Measurements from ENCODE around the gene ACBD6.

ACBD6 gene

DNA sequence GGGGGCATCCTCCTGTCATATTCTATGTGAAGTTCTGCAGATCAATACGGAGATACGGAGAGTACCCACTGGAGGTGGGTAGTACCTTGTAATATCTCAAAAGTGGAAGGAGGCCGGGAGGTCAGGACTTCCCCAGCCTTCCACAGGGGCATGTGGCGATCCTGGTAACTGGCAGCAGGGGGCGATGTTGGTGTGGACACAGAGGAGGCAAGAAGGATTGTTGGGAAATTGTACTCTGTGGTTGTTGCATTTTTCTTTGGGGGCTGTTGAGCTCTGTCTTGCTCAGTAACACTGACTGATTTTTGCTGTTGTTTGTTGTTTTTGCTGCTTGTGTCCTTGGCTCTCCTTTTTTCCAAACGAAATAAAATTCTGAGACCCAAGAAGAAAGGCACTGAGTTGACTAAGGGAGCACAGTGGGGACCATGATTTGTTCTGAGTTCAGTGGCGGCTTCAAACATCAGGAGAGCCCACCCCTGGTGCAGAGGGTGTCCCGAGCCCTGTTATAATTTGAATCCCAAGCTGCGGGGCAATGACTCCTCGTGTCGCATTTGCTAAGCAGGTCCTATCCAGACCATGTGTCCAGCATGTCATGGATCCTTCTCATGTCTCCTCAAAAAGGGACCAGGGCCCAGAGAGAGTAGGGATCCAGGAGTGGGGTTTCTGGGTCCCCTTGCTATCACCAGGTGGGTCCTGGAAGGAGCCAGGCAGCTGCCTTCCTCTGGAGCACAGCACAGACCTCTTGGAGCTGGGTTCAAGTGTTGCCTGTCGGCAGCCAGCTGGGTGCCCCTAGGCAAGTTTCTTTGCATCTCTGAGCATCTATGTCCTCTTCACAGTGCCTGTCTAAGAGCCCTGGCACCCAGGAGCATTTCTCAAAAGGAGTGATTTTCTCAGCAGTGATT lies 249.5 kb downstream of the ACBD6 start:
- DNase-seq = peak; percentile 88

DNA sequence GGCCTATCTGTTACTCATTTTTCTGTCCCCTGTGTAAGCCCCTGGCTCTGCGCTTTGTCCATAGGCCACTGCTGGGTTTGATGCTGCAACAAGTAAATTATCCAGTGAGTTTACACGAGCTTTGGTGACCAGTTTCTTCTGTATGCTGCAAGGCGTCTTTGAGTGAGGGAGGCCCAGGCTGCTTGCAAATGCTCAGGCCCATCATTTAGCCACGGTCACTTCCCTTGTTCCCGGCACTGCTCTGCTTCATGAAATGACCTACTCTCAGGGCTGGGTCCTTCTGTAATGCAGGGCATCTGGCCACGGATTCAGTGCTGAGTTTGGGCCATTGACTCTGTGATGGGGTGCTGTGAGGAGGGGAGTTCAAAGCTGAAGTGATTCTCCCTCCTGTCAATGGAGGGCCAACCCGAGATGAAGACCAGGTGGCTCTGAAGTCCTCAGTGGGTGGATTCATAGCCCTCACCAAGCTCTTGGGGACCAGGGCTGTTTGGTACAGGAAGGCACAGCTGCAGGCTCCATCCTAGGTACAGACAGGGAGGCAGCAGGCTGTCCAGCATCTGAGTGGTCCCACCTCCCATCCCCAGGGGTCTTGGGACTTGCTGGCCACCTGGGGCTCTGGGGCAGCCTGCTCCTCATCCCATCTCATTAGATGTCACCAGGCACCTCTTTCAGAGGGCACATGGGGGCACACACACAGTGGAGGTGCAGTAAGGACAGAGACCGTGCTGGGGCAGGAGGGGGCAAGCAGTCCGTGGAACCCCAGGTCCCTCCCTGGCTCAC lies 250.7 kb downstream of the ACBD6 start:
- DNase-seq = no peak

DNA sequence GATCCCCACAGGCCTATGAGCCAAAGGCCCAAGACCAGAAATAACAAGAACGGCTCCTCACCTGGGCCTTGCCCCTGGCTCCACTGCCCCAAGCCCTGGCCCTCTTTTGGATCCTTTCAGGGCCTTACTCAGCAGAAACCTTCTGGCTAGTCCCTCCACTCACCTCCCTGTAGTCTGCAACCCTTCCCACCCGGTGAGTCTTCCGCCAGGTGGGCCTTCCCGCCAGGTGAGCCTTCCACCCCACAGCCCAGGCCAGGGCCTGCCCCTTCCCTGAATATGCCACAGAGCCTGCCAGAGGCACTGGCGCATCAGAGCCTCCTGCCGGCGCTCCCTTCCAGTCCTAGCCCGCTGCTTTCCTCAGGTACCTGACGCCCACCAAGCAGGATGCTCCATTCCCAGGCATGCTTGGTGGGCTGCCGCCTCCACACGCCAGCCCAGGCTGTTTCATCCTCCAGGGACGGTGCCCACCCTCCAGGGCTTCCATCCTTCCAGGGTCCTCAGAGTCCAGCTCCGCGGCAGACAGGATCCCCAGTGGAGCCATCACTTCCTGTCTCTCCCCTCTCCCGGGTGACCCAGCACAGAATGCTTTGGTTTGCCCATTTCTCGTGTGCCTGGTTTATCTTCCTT lies 251.4 kb downstream of the ACBD6 start:
- no peak for DNase-seq

GRCh38 chr1:180250499-180250770 lies 251.9 kb downstream of the ACBD6 start:
- DNase-seq = no peak

DNA sequence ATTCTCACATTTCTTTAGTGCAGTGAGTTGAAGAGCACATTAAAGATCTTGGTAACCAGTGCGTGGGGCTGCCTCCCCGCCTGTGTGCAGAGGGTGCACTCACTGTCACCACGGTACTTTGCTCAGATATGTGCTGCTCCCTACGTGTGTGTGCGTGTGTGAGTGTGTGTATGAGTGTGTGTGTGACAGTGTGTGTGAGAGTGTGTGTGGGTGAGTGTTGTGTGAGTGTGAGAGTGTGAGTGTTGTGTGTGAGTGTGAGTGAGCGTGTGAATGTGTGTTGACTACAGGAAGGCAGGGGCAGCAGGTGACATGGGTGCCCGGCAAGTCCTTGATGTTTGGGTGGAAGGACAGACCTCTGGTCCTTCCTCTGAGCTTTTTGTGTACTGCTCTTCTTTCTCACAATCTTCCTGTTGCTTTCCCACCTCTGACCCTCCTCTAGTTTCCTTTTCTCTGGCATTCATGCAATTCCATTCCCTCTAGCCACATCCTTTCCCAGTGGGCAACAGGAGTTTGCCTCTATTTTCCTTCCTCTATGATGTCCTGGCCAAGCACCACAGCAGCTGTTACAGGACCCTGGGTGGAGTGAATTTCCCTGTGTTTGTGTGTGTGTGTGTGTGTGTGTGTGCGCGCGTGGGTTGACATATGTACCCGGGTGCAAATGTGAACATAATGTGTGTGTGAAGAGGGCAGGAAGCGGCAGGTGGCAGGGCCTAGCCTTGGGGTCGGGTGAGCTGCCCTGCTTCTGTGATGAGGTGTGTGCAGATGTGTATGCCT lies 252.5 kb downstream of the ACBD6 start:
- DNase-seq = no peak

DNA sequence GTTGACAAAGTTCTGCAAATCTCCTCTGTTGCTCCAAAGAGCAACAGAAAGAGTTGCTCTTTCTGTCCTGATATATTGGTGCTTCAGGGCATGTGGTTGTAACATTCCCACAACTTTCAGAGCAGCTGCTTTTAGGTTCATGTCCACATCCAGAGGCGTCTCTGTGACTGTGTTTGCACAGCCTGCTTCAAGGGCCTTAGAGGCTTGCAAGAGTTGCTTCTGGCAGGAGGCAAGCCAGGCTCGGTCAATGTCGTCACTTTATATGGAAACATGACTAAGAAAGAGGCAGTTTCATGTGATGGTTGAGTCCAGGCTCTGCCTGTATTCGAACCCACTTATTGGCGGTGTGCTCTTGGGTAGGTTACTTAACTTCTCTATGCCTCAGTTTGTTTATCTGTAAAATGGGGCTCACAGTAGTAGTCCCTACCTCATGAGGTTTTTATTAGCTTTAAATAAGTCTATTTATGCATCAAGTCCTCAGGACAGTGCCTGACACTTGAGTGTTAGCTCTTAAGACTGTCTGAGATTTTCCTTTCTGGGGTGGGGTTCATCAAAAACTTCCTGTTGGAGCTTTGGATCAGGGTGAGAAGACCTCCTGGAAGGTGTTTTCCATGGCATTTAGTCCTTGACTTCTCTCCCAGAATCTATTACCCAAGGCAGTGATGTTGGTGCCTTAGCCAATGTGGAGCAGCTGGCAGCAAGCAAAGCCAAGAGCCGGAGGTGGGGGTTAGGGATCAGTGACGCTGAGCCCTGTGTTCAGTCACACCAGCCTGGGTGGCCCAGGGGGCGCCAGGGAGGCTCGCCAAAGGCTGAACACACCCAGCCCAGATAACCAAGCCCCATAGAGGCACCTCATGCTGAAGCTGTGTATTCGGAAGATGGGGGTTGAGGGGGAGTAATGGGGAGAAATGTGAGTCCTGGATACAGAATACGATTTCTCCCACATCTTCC lies 253.4 kb downstream of the ACBD6 start:
- DNase-seq = peak; percentile 74

DNA sequence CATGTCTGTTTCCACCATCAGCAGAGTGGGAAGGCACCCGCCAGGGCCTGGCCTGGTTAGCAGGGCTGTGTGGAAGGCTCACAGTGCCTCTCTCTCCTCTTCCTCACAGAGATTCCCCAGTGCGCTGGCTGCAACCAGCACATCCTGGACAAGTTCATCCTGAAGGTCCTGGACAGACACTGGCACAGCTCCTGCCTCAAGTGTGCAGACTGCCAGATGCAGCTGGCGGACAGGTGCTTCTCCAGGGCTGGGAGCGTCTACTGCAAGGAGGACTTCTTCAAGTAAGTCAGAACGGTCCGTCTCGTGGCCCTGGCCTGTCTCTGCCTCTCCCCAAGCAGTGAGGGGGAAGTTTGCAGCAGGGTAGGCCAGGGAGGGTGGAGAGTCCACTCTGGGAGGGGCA lies 254.2 kb downstream of the ACBD6 start:
- no peak for DNase-seq

DNA sequence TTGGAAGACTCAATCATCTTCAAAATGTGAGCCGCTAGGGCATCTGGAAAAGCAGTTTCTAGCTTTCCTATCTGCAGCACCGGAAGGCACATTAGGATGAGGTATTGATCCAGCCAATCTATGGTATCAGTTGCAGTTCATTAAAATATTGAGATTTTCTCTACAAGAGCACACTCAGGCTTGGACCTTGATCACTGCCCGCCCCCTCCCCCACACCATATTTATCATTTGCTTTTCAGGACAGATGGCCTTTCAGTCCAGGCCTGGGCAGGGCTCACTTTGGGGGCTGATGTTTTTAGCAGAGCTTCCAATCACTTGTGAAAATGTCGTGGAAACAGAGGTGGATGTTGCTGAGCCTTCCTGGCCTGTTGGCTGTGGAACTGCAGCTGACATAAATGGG lies 254.8 kb downstream of the ACBD6 start:
- DNase-seq = no peak

DNA sequence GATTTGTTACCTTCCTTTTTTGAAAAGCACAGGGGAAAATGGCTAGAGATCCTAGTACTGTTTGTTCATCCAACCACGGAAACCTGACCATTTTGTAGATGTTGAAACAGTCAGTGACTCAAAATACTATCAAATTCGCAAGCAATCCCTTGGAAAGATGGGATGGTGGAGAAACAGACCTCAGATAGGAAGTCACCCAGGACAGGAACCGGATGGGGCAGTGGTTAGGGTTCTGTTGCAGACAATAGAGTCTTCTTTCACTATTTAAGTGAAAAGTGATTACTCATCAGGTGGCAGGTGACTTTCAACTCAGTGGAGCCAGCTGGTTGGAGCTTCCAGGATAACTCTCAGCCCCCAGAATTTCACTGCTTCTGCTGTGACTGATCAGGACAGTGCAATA lies 255.3 kb downstream of the ACBD6 start:
- no peak for DNase-seq

GRCh38 chr1:180246579-180246978 lies 255.8 kb downstream of the ACBD6 start:
- DNase-seq = no peak

DNA sequence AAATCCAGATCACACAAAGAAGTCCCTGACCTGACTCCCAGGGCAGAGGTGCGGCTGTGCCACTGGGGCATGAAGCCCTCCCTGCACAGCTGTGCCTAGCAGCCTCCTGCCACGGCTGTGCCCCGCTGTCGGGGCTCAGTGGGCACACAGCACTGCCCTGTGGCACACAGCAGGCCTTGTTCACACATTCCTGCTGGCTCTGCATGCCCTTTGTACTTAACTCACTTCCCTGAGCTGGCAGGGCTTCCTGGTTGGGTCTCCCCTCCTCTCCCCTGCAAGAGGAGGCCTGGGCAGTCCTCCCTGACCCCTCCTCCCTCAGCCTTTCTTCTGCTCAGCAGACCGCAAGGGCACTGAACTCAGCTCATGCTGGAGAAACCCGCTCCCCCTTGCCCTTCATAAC lies 257.5 kb downstream of the ACBD6 start:
- DNase-seq = no peak

DNA sequence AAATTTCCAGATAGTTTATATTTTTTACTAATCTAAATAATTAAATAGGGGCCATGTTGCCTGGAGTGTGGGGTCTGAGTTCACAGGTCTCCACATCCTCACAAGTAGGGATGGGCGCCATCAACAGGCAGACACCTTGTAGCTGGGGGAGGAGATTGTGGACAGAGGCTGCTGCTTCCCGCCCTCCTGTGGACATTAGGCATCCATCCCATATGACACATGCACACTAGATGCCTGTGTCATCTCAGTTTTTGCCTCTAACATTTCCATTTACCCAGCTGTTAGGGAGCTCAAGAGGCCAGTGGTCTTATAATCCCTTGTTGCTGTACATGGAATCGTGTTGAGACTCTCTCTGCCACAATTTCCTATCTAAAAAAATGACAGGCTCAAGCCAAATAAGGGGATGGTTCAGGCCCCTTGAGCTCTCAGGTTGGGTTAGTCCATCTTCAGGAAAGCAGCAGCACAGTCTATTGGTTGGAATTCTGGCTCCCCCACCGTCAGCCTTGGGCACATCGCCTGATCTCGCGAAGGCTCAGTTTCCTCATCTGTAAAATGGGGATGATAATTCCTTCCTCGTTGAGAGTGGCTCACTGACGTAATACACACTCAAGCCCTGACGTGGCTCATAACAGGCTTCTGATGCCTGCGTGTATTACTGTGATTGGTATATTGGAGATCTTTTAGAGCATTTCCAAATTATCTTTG lies 258.7 kb downstream of the ACBD6 start:
- no peak for DNase-seq

DNA sequence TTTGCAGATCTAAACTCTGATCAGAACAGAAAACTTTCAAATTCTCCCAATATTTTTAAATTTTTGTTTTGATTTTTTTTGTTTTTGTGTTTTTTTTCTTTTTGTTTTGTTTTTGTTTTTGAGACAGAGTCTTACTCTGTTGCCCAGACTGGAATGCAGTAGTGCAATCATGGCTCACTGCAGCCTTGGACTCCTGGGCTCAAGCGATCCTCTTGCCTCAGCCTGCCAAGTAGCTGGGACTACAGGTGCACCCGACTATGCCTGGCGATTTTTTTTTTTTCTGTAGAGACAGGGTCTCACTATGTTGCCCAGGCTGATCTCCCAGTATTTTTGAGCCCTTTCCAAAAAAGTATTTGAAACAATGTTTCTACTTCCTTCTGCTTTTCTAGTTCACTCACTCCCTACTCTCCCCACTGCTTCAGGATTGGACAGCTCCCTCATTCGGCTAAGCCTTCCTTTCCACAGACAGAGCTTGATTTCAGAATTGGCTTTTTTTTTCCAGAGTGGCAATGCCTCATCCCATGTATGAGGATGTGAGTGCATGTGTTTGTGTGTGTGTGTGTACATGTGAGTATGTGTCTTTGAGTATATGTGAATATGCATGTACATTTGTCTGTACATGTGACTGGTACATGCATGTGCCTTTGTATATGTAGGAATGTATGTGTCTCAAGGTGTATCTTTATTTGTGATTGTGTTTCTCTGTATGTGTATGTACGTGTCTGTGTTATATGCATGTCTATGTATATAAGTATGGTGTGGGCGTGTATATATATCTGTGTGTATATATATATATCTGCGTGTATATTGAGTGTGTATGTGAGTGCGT lies 260.4 kb downstream of the ACBD6 start:
- DNase-seq = peak; percentile 44

DNA sequence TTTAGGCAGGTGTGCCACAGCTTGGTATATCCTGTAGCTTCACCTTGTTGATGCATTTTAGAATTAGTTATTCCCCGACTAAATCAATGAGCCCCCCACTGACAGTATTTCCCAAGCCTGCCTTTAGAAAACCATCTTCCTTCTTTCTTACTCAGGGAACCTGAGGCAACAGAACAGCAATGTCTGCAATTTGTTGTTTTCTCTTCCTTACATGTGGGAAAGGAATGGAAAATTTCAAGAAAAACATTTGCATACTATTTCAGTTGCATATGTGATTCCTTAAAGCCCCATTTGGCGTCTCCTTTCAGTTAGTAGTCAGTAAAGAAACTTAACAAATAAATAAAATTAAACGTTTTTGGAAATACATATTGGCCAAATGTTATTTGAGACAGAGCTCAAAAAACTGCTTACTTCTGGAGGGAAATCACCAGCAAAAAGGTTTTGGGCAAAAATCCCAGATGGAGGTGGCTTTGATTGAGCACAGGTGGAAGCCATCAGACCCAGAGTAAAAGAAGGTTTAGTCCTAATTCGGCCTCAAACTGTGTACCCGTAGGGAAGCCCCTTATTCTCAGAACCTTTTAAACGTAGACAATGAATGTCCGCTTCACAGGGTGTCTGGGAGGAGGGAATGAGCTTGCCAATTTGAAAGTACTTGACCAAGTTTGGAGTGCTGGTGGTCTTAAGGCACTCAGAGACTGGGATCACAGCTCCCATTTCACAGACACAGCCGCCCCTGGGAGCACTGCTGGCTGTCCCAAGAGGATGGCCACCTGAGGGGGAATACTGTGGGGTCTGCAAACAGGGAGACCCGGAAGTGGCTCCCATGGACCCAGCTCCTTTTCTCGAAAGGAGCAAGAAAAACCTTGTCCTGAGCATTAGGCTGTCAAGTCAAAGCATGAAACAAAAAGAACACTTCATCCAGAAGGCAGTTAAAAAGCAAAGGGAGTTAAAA lies 263.0 kb downstream of the ACBD6 start:
- DNase-seq = no peak

DNA sequence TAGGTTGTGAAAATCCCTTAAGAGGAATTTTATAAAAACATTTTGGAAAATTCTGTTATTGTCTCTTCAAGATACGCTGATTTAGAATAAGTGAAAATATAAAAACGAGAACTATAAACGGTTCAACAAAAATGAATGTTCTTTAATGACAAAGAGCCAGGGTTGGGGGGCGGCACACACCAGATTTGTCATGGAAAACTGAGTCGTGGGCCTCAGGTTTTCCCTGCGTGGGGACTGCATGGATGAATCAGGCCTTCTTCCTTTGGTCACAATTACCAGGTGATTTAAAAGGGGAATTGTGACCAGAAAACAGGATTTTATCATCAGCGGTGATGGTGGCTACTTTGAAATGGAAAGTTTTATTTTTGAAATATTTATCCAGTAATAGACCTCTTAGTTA lies 263.7 kb downstream of the ACBD6 start:
- no peak for DNase-seq
